Right lobe of liver (tissue), 4 donors: ENCODE results near the gene EYA3.

ENCODE experiments used
- CTCF ChIP-seq, 4 donors: fragments of 200-600 bp in 3 of 4; fragments of 450-650 bp in 1 of 4; IDR thresholded peaks; one replicate each; pipeline versions ENCODE4 v1.5.1 to v1.8.0; 2016 to 2022; ENCODE audit warnings: antibody characterized with exemption in 4 of 4, mild to moderate bottlenecking in 2 of 4
- POLR2A ChIP-seq: fragments of 450-650 bp; IDR thresholded peaks from one replicate; pipeline ENCODE4 v1.6.1; 2017; ENCODE audit warnings: antibody characterized with exemption, mild to moderate bottlenecking
- donor health status: DM: no; HTN: no; CAD: no.
- donor health status: DM: no; HTN: no; CAD: no.
- donor health status: DM: no; HTN: yes; CAD: no.

- TF ChIP-seq CTCF (IDR thresholded peaks at IDR 0.05) (no peak), POLR2A (no peak)
Observed at GRCh38 chr1:28027660-28028059, 60.8 kb downstream of the EYA3 start.
